H1 (cell line): ENCODE measurements around the gene GALC. TPM values are rescaled to one million over a fixed set of nuclear protein-coding genes. Genes with fewer than 3 reads are reported as not detected.

Source experiments
- CREB1 ChIP-seq: IDR thresholded peaks from 2 replicates; pipeline ENCODE4 v1.6.1; 2012; ENCODE audit warnings: inconsistent platforms
- JUND ChIP-seq: IDR thresholded peaks from 2 replicates; pipeline ENCODE4 v1.6.1; 2011; ENCODE audit warnings: mild to moderate bottlenecking, improper control_type of control experiment, low read length
- POLR2AphosphoS5 ChIP-seq: IDR thresholded peaks from 2 replicates; pipeline ENCODE4 v1.6.1; 2011; ENCODE audit warnings: low read depth, low read length
- TCF12 ChIP-seq: IDR thresholded peaks from 2 replicates; pipeline ENCODE4 v1.6.1; 2011; ENCODE audit warnings: low read depth, mild to moderate bottlenecking, low read length
- polyA plus RNA-seq, 7 experiments: library from polyadenylated mRNA; depleted of rRNA in 3 of 7; stranded (reverse) in 5 of 7; unstranded in 2 of 7; fragments of >200 nt in 5 of 7; fragments of 200-250 nt in 2 of 7; gene quantifications; 1 replicate in 5 of 7; 2 replicates in 1 of 7; 4 replicates in 1 of 7; pipeline versions ENCODE4 v1.2.1 to v1.2.3, GENCODE V29; 2011 to 2013; ENCODE audit warnings: missing spikeins in 2 of 7, mixed read lengths in 2 of 7
- total RNA-seq: library from RNA; stranded (reverse); fragmentation: NEBNext Ultra II Directional; extraction: Animal tissue kit (Norgen Biotek cat#: 25700); gene quantifications from 2 replicates; pipeline ENCODE4 v1.2.1, GENCODE V29; 2021
- TF ChIP-seq, protein P1 (sequence below): IDR thresholded peaks from 2 replicates; pipeline ENCODE4 v1.6.1; 2012; ENCODE audit warnings: low read length, inconsistent platforms

Gene GALC
- total and polyA plus RNA-seq, 2 of the 8 experiments (the other 6 are each of a cell fraction or from before 2014, with no cell fraction given) = 6.1 to 12.3 TPM

DNA sequence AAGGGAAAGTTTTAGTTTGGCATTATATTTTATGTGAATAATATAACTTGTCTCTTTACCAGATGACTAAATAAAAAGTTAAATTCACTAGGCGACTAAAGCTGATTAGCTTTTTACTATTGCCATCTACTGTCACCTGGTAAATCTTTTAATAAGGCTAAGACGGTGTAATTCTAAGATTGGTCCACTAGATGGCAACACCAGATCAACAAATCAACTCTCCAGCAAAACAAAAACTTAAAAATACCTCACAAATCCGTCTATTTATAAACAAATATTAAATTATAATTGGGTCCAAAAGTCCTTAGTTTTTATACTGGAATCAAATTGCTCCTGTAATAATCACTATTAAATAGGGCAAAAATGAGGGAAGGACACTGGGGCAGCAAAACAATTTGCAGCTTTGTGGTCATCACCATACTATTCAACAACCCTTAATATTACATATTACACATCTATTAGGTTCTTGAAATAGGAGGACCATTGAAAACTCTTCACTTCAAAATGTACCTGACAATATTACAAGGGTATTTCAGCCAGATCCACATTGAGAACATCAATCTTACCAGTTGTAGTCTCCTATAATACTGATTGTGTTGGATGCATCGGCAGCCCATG lies 47.9 kb downstream of the GALC start (continued):
- TF ChIP-seq, protein P1, sequence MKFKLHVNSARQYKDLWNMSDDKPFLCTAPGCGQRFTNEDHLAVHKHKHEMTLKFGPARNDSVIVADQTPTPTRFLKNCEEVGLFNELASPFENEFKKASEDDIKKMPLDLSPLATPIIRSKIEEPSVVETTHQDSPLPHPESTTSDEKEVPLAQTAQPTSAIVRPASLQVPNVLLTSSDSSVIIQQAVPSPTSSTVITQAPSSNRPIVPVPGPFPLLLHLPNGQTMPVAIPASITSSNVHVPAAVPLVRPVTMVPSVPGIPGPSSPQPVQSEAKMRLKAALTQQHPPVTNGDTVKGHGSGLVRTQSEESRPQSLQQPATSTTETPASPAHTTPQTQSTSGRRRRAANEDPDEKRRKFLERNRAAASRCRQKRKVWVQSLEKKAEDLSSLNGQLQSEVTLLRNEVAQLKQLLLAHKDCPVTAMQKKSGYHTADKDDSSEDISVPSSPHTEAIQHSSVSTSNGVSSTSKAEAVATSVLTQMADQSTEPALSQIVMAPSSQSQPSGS = no peak
- TF ChIP-seq TCF12 (no peak), CREB1 (no peak), POLR2AphosphoS5 (no peak), JUND (no peak)
- TF ChIP-seq, all 59 proteins: peak for 2
